Caco-2 (cell line): Measurements from ENCODE around the gene APOL1. TPM values are rescaled to one million over a fixed set of nuclear protein-coding genes. Genes with fewer than 3 reads are reported as not detected.
A peak's percentile ranks its signal among the peaks of the same experiment; 100 is the strongest.

Experiments
- BruUV-seq: library from RNA; stranded (reverse); fragments of 400-500 nt; replicated peaks from 2 replicates; lab custom pipeline; 2021; lab: Mats Ljungman, UMichigan
- CTCF ChIA-PET: fragments of 300-600 bp; sonication (Branson Sonifier 250); formaldehyde crosslinking; loops from one replicate; lab custom pipeline; 2022; ENCODE audit warnings: antibody characterized with exemption; lab: Charles Lee
- POLR2A ChIA-PET: fragments of 300-600 bp; sonication (Branson Sonifier 250); formaldehyde crosslinking; loops from one replicate; lab custom pipeline; 2022; ENCODE audit warnings: antibody characterized with exemption; lab: Charles Lee
- DNase-seq, 2 experiments: peaks; one replicate each; pipeline versions ENCODE4 v3.0.0 to v3.0.0-alpha.2; 2020 to 2022
- H3K27me3 ChIP-seq: replicated peaks from 2 replicates; pipeline ENCODE4 v1.6.0; 2011; ENCODE audit warnings: low read length; ENCODE audit not compliant: control insufficient read depth, insufficient read depth
- H3K36me3 ChIP-seq: 2 replicates; pipeline ENCODE4 v1.5.1; 2011; ENCODE audit warnings: low read length; ENCODE audit not compliant: control insufficient read depth, insufficient read depth
- H3K4me1 ChIP-seq: fragments of 250-450 bp; sonication (Bioruptor Pico); 2 replicates; pipeline ENCODE4 v1.5.1; 2020; ENCODE audit warnings: mild to moderate bottlenecking
- H3K4me3 ChIP-seq: 2 replicates; pipeline ENCODE4 v1.5.1; 2011; ENCODE audit warnings: low read depth, mild to moderate bottlenecking, control low read depth, low read length
- H3K9me3 ChIP-seq: fragments of 250-450 bp; sonication (Bioruptor Pico); 2 replicates; pipeline ENCODE4 v1.5.1; 2020; ENCODE audit warnings: mild to moderate bottlenecking, moderate library complexity
- H3K27ac Mint-ChIP-seq: one replicate; pipeline ENCODE4 v1.8.0; 2022; ENCODE audit warnings: mixed read lengths; ENCODE audit not compliant: unreplicated experiment
- H3K27me3 Mint-ChIP-seq: one replicate; pipeline ENCODE4 v1.8.0; 2022; ENCODE audit warnings: mixed read lengths; ENCODE audit not compliant: insufficient read depth, unreplicated experiment
- H3K36me3 Mint-ChIP-seq: one replicate; pipeline ENCODE4 v1.8.0; 2022; ENCODE audit warnings: mild to moderate bottlenecking, mixed read lengths; ENCODE audit not compliant: insufficient read depth, unreplicated experiment
- H3K4me1 Mint-ChIP-seq: one replicate; pipeline ENCODE4 v1.8.0; 2022; ENCODE audit warnings: low read depth, mixed read lengths; ENCODE audit not compliant: unreplicated experiment
- H3K4me3 Mint-ChIP-seq: one replicate; pipeline ENCODE4 v1.8.0; 2022; ENCODE audit warnings: mild to moderate bottlenecking, moderate library complexity, mixed read lengths; ENCODE audit not compliant: unreplicated experiment
- H3K9me3 Mint-ChIP-seq: one replicate; pipeline ENCODE4 v1.8.0; 2022; ENCODE audit warnings: mixed read lengths; ENCODE audit not compliant: unreplicated experiment
- CTCF ChIP-seq, 2 experiments: fragments of 200-600 bp in 1 of 2; IDR thresholded peaks; 1 replicate in 1 of 2; 2 replicates in 1 of 2; pipeline versions ENCODE4 v1.5.1 to v1.8.0; 2011 to 2022; ENCODE audit warnings: antibody characterized with exemption in 1 of 2, control low read depth in 1 of 2, inconsistent platforms in 1 of 2, low read depth in 1 of 2, low read length in 1 of 2, mild to moderate bottlenecking in 1 of 2, moderate library complexity in 1 of 2; ENCODE audit not compliant: insufficient read depth in 1 of 2, severe bottlenecking in 1 of 2, unreplicated experiment in 1 of 2
- intact Hi-C: fragments of 100-400 bp; cut with micrococcal nuclease; formaldehyde crosslinking; loops from one replicate; pipeline ENCODE4 v1.10.0; 2022; ENCODE audit not compliant: unreplicated experiment
- total RNA-seq: library from RNA; stranded (reverse); gene quantifications from 2 replicates; pipeline ENCODE4 v1.2.3, GENCODE V29; 2022

APOL1 gene
- total RNA-seq, 1 experiment from 2014 or later = 0.39 TPM

- peaks cover 5% of the 10 kb centered on the region for H3K4me1 Mint-ChIP-seq
- H3K27me3 Mint-ChIP-seq = no peaks in the 10 kb centered on the region
- H3K9me3 Mint-ChIP-seq = no peaks in the 10 kb centered on the region
- intact Hi-C loops = loop anchor here (1.0 kb wide), 1 partner anchor 91 kb away; no protein-coding TSS in a partner anchor
- peak overlapping the region; percentile 35 for H3K27ac Mint-ChIP-seq
- CTCF ChIA-PET = interaction anchor here (0.7 to 1.6 kb wide), 6 partner anchors 8 to 91 kb away, joined by 3 to 9 read pairs (median 4); no protein-coding TSS in a partner anchor
- BruUV-seq = no TSS peak
- H3K4me3 ChIP-seq = no peak overlapping the region
- no peaks in the 10 kb centered on the region for H3K9me3 ChIP-seq
- no peak overlapping the region for H3K4me3 Mint-ChIP-seq
- H3K36me3 Mint-ChIP-seq = peaks cover 97% of the 10 kb centered on the region
- peak; percentile 77 to 86 for DNase-seq
- peaks cover 18% of the 10 kb centered on the region for H3K36me3 ChIP-seq
- POLR2A ChIA-PET = interaction anchor here (0.6 kb wide), 1 partner anchor 21 kb away, joined by 3 read pairs; no protein-coding TSS in a partner anchor
- peak; percentile 87 to 93 for TF ChIP-seq CTCF (IDR thresholded peaks at IDR 0.05; ENCODE audit: insufficient read depth in 1 of 2, low read depth in 1 of 2, low read length in 1 of 2, severe bottlenecking in 1 of 2, unreplicated experiment in 1 of 2)
- no peaks in the 10 kb centered on the region for H3K27me3 ChIP-seq
- no peaks in the 10 kb centered on the region for H3K4me1 ChIP-seq
Observed at GRCh38 chr22:36286096-36286957, 33.4 kb downstream of the APOL1 start.

- no peak for DNase-seq
- H3K4me1 ChIP-seq = no peaks in the 10 kb centered on the region
- no peaks in the 10 kb centered on the region for H3K9me3 Mint-ChIP-seq
- no peaks in the 10 kb centered on the region for H3K9me3 ChIP-seq
- H3K27me3 ChIP-seq = no peaks in the 10 kb centered on the region
- no peak overlapping the region for H3K4me3 Mint-ChIP-seq
- ChIA-PET CTCF (interaction anchor here (0.9 to 1.4 kb wide), 2 partner anchors 10 to 14 kb away, joined by 3 to 4 read pairs; no protein-coding TSS in a partner anchor), POLR2A (no interaction called here)
- peaks cover 5% of the 10 kb centered on the region for H3K4me1 Mint-ChIP-seq
- peaks cover 97% of the 10 kb centered on the region for H3K36me3 Mint-ChIP-seq
- no peak for TF ChIP-seq CTCF (IDR thresholded peaks at IDR 0.05; ENCODE audit: insufficient read depth in 1 of 2, low read depth in 1 of 2, low read length in 1 of 2, severe bottlenecking in 1 of 2, unreplicated experiment in 1 of 2)
- intact Hi-C loops = no loop called here
- no peaks in the 10 kb centered on the region for H3K27me3 Mint-ChIP-seq
- H3K36me3 ChIP-seq = peaks cover 18% of the 10 kb centered on the region
- H3K4me3 ChIP-seq = no peak overlapping the region
- no TSS peak for BruUV-seq
- peak overlapping the region; percentile 59 for H3K27ac Mint-ChIP-seq
Observed at GRCh38 chr22:36287881-36288515, 35.1 kb downstream of the APOL1 start.
